ENCODE measurements around the gene NRROS. TPM values are rescaled to one million over a fixed set of nuclear protein-coding genes. Genes with fewer than 3 reads are reported as not detected.

The NRROS gene
- total RNA-seq, 2 experiments from 2014 or later: 37.5 to 39.9 TPM

GRCh38 chr3:196707566-196707965 lies 68.1 kb downstream of the NRROS start:
- no peaks in the 10 kb centered on the region for H3K27me3 Mint-ChIP-seq (ENCODE audit: low read depth)
- POLR2A ChIA-PET: interaction anchor here (0.9 to 1.5 kb wide), 3 partner anchors 56 to 235 kb away, joined by 3 to 5 read pairs (median 4); partner anchors contain the start of genes FBXO45, NCBP2 and WDR53

GRCh38 chr3:196708467-196708866 lies 69.0 kb downstream of the NRROS start:
- H3K4me3 Mint-ChIP-seq: no peak overlapping the region
- H3K27ac Mint-ChIP-seq: no peak overlapping the region
- no peaks in the 10 kb centered on the region for H3K27me3 Mint-ChIP-seq (ENCODE audit: low read depth)
- ChIA-PET POLR2A (interaction anchor here (1.2 to 1.5 kb wide), 2 partner anchors 12 to 234 kb away, joined by 3 to 5 read pairs; partner anchors contain the start of gene NCBP2), CTCF (interaction anchor here (0.7 to 2.5 kb wide), 7 partner anchors 9 to 186 kb away, joined by 3 to 18 read pairs (median 4); no protein-coding TSS in a partner anchor)
- peaks cover 6% of the 10 kb centered on the region for H3K36me3 Mint-ChIP-seq (ENCODE audit: low read depth)
- no peak for DNase-seq
- no peak for ATAC-seq
- H3K9me3 Mint-ChIP-seq (ENCODE audit: insufficient read depth): no peaks in the 10 kb centered on the region
- H3K4me1 Mint-ChIP-seq (ENCODE audit: low read depth): peaks cover 20% of the 10 kb centered on the region

More at GRCh38 chr3:196707566-196707965, 68.1 kb downstream of the NRROS start:
- no peak for ATAC-seq
- H3K9me3 Mint-ChIP-seq (ENCODE audit: insufficient read depth): no peaks in the 10 kb centered on the region
- peaks cover 2% of the 10 kb centered on the region for H3K36me3 Mint-ChIP-seq (ENCODE audit: low read depth)
- H3K4me1 Mint-ChIP-seq (ENCODE audit: low read depth): peaks cover 13% of the 10 kb centered on the region
- DNase-seq: no peak
- no peak overlapping the region for H3K4me3 Mint-ChIP-seq
- CTCF ChIA-PET: interaction anchor here (0.9 to 2.5 kb wide), 7 partner anchors 14 to 185 kb away, joined by 3 to 18 read pairs (median 4); no protein-coding TSS in a partner anchor
- H3K27ac Mint-ChIP-seq: no peak overlapping the region

Other genes starting within 250 kb of the NRROS start
- gene UBXN7, start 207.3 kb upstream of the NRROS start, total RNA-seq: 10 to 100 TPM; 43.5 to 45.1 TPM
- gene RNF168, start 135.9 kb upstream of the NRROS start, total RNA-seq: 10 to 100 TPM; 35.2 to 39.3 TPM
- gene SMCO1, start 124.3 kb upstream of the NRROS start, total RNA-seq: under 1 TPM in 1 of 2 experiments, not detected in 1; 0.13 TPM
- 10 to 100 TPM; 21.0 to 21.8 TPM for gene WDR53, start 71.1 kb upstream of the NRROS start, total RNA-seq
- 10 to 100 TPM; 16.1 to 17.7 TPM for gene FBXO45, start 71.0 kb upstream of the NRROS start, total RNA-seq
- 1 to 10 TPM; 4.6 to 5.6 TPM for gene CEP19, start 72.6 kb downstream of the NRROS start, total RNA-seq
- 10 to 100 TPM; 41.5 to 42.1 TPM for gene PIGX, start 72.7 kb downstream of the NRROS start, total RNA-seq
- 100 to 1,000 TPM in 1 of 2 experiments, 10 to 100 TPM in 1; 84.7 to 104 TPM for gene PAK2, start 100.2 kb downstream of the NRROS start, total RNA-seq
- gene SENP5, start 228.2 kb downstream of the NRROS start, total RNA-seq: 10 to 100 TPM; 32.2 to 37.0 TPM